Cardiac muscle cell (in vitro differentiated cells and primary cell): Measurements from ENCODE around the gene GSE1. TPM values are rescaled to one million over a fixed set of nuclear protein-coding genes. Genes with fewer than 3 reads are reported as not detected.
A peak's percentile ranks its signal among the peaks of the same experiment; 100 is the strongest.

Experiments used
- DNase-seq, 2 donors: peaks; one replicate each; pipeline versions ENCODE4 v3.0.0 to v3.0.0-alpha.2; 2010 to 2017; ENCODE audit warnings: low read depth in 1 of 2, low spot score in 1 of 2
- H3K27ac ChIP-seq: fragments of 200-600 bp; sonication (generic); 2 replicates; pipeline ENCODE4 v1.5.1; 2016
- H3K27me3 ChIP-seq: fragments of 200-600 bp; sonication (generic); 2 replicates; pipeline ENCODE4 v1.6.0; 2016; ENCODE audit warnings: control low read depth
- H3K36me3 ChIP-seq: fragments of 200-600 bp; sonication (generic); 2 replicates; pipeline ENCODE4 v1.5.1; 2016; ENCODE audit warnings: control low read depth
- H3K4me1 ChIP-seq: fragments of 200-600 bp; sonication (generic); 2 replicates; pipeline ENCODE4 v1.8.1; 2017; ENCODE audit warnings: low read depth, mild to moderate bottlenecking, mixed run types
- H3K4me3 ChIP-seq: fragments of 200-600 bp; sonication (generic); 2 replicates; pipeline ENCODE4 v1.5.1; 2016; ENCODE audit warnings: mild to moderate bottlenecking
- H3K9me3 ChIP-seq: fragments of 200-600 bp; sonication (generic); 2 replicates; pipeline ENCODE4 v1.5.1; 2017; ENCODE audit warnings: low read depth, mild to moderate bottlenecking, control low read depth
- polyA plus RNA-seq: library from polyadenylated mRNA; unstranded; fragments of >200 nt; fragmentation: Nextera tagmentation; extraction: Ambion mirVana; gene quantifications from 2 replicates; pipeline ENCODE4 v1.2.1, GENCODE V29; 2016
- total RNA-seq: library from RNA; depleted of rRNA; stranded (reverse); fragments of >200 nt; gene quantifications from 2 replicates; pipeline ENCODE4 v1.2.3, GENCODE V29; 2016
- TF ChIP-seq, protein P1 (sequence below): IDR thresholded peaks from 2 replicates; pipeline ENCODE4 v1.5.1; 2012; ENCODE audit warnings: low read depth, mild to moderate bottlenecking, low read length

The GSE1 gene
- total and polyA plus RNA-seq, 2 experiments from 2014 or later: 48.8 to 174 TPM

DNA sequence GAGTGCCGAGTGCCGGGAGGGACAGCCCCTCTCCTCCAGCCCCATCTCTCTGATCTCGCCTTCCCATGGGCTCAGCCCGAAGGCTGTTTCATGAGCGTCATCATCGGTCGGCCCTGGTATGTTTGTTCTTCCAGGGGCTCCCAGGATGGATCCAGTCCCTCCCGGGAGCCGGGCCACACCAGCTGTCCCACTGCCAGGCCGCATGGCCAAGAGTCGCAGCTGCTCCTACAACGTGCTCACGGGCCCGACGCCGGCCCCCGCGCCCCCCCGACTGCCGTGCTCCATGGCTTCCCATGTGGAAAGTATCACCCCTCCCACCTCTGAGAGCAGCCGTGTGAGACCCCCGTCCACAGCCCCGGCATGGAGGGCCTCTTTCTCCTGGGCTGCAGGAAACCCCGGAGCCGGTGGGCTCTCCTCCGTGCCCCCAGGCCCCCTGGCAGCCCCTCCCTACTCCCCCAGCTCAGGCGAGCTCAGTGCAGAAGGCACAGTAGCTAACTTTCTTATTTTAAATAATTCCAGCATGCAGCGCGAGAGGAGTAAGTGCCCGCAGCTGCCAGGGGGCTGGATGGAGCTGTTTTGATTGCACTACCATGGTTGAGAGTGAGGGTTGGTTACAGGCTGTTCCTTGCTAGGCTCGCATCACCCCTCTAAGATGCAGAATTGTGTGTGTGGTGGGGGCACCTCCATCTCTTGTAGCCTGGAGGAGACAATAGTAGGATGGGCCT lies 26.6 kb upstream of the GSE1 start:
- no peaks in the 10 kb centered on the region for H3K27me3 ChIP-seq
- no peaks in the 10 kb centered on the region for H3K9me3 ChIP-seq
- H3K4me3 ChIP-seq: no peak overlapping the region
- TF ChIP-seq, protein P1, sequence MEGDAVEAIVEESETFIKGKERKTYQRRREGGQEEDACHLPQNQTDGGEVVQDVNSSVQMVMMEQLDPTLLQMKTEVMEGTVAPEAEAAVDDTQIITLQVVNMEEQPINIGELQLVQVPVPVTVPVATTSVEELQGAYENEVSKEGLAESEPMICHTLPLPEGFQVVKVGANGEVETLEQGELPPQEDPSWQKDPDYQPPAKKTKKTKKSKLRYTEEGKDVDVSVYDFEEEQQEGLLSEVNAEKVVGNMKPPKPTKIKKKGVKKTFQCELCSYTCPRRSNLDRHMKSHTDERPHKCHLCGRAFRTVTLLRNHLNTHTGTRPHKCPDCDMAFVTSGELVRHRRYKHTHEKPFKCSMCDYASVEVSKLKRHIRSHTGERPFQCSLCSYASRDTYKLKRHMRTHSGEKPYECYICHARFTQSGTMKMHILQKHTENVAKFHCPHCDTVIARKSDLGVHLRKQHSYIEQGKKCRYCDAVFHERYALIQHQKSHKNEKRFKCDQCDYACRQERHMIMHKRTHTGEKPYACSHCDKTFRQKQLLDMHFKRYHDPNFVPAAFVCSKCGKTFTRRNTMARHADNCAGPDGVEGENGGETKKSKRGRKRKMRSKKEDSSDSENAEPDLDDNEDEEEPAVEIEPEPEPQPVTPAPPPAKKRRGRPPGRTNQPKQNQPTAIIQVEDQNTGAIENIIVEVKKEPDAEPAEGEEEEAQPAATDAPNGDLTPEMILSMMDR: no peak
- no peak for DNase-seq
- H3K27ac ChIP-seq: no peak overlapping the region
- no peaks in the 10 kb centered on the region for H3K36me3 ChIP-seq
- peaks cover 56% of the 10 kb centered on the region for H3K4me1 ChIP-seq

DNA sequence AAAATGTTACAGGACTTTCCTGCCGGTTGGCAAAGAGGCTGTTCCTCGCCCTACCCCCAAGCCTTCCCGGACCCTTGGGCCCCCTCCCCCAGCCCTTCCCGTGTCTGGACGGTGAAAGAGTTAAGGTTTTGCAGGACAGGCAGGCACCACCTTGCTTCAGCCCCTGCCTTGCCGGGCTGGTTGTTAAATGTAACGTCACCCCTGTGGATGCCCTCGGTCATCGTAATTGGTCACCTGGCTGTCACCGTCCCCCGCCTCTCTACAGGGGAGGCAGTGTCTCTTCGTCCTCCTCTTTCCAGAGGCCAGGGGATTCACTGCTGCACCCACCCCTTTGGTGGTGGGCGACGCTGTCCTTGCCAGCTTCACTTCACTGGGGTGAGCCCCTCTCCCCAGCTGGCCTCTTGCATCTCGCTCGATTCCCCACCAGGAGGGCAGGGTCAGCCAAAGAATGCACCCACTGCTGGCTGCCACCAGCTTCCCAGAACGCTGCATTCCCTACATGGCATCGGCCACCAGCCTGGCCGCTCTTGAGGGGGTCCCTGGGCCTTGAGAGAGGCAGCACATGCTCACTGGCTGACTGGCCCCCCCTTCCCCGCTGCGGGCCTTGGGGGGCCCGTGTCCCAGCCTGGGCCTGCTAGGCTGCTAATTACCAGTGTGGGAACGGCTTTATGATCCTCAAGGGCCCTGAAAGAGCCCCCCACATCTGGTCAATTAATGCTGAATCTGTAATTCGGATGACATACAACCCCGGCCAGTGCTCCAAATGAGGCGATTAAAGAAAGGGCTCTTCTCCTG lies 25.2 kb upstream of the GSE1 start:
- H3K9me3 ChIP-seq: no peaks in the 10 kb centered on the region
- peaks cover 43% of the 10 kb centered on the region for H3K4me1 ChIP-seq
- no peak for DNase-seq
- TF ChIP-seq, protein P1: no peak
- peak overlapping the region; percentile 52 for H3K27ac ChIP-seq
- H3K36me3 ChIP-seq: no peaks in the 10 kb centered on the region
- H3K4me3 ChIP-seq: no peak overlapping the region
- H3K27me3 ChIP-seq: no peaks in the 10 kb centered on the region

DNA sequence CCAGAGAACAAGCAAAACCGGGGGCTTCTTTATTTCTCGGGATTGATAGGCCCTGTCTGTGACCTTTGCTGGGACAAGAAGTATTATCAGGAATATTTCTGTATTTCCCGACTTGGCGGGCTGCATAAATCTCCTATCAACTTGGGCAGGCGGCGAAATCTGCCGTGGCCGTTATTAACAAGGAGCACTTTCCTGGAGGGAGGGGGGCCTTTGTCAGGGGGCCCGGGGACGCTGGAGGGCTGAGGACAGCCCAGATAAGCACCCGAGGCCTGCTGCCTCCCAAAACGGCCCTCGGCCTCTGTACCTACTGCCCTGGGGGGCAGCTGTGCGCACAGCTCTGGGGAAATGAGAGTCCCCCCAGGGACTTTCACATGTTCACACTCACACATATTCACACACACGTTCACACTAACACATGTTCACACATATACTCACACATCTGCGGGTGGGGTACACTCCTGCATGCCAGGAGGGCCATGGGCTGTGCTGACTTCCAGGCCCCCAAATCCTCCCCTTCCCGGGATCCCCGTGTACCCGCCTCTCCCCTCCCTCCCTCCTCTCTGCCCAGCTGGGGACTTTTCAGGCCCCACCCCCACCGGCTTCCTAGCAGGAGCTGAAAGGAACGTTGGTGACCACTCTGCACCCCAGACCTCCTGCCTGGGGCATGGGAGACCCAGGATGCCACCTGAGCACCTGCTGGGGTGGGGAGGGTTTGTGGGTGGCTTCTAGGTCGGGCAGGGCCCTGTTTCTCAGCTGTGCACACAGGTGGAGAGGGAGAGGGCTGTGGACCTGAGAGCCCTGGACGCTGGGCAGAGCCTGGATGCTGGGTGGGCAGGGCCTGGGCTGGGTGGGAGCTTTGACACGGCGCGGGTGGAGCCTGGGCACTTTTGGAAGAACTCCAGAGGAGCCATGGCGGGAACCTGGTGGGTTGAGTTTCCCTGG lies 24.3 kb upstream of the GSE1 start:
- H3K4me3 ChIP-seq: no peak overlapping the region
- H3K27ac ChIP-seq: peak overlapping the region; percentile 52
- H3K36me3 ChIP-seq: no peaks in the 10 kb centered on the region
- TF ChIP-seq, protein P1: no peak
- no peaks in the 10 kb centered on the region for H3K9me3 ChIP-seq
- no peak for DNase-seq
- peaks cover 41% of the 10 kb centered on the region for H3K4me1 ChIP-seq
- no peaks in the 10 kb centered on the region for H3K27me3 ChIP-seq

DNA sequence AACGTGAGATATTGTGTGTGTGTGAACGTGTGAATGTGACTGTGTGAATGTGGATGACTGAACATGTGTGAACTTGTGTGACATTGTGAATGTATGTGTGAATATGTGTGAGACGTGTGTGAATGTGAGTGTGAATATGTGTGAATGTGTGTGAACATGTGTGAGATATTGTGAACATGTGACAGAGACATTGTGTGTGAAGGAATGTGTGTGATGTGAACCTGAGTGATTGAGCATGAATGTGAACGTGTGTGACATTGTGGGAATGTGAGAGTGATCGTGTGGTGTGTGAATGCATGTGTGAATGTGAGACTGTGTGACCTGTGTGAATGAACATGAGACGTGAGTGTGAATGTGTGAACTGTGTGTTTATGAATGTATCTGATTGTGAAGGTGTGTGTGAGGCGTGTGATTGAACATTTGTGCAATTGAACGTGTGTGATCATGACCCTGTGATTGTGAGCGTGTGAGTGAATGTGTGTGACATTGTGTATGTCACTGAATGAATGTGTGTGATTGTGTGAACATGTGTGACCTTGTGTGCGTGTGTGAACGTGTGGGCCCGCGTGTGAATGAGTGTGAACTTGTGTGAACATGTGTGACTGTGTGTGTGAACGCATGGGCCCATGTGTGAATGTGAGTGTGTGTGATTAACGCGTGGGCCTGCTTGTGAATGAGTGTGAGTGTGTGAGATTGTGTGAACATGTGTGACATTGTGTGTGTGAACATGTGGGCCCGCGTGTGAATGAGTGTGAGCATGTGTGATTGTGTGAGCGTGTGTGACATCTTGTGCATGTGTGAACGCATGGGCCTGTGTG lies 23.2 kb upstream of the GSE1 start:
- no peak for DNase-seq
- Histone ChIP-seq H3K4me1 (peaks cover 32% of the 10 kb centered on the region), H3K9me3 (no peaks in the 10 kb centered on the region), H3K27me3 (no peaks in the 10 kb centered on the region), H3K4me3 (no peak overlapping the region), H3K36me3 (no peaks in the 10 kb centered on the region), H3K27ac (peak overlapping the region; percentile 51)
- TF ChIP-seq, protein P1: no peak

DNA sequence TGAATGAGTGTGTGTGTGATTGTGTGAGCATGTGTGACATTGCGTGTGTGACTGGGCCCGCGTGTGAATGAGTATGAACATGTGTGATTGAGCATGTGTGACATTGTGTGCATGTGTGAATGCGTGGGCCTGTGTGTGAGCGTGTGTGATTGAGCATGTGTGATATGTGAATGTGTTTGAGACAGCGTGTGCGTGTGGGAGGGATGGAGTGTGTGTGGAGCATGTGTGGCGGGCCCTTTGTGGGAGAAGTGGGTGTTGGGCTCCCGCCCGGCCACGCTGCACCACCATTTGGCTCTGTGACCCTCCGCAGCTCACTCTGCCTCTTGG lies 22.7 kb upstream of the GSE1 start:
- TF ChIP-seq, protein P1: no peak
- Histone ChIP-seq H3K4me1 (peaks cover 32% of the 10 kb centered on the region), H3K27ac (peak overlapping the region; percentile 51), H3K36me3 (no peaks in the 10 kb centered on the region), H3K4me3 (no peak overlapping the region), H3K27me3 (no peaks in the 10 kb centered on the region), H3K9me3 (no peaks in the 10 kb centered on the region)
- DNase-seq: no peak
